ENCODE results near the gene BCL2L13. TPM values are rescaled to one million over a fixed set of nuclear protein-coding genes. Genes with fewer than 3 reads are reported as not detected.
A peak's percentile ranks its signal among the peaks of the same experiment; 100 is the strongest.

Gene BCL2L13
- total RNA-seq, 1 experiment from 2014 or later = 52.9 TPM

DNA sequence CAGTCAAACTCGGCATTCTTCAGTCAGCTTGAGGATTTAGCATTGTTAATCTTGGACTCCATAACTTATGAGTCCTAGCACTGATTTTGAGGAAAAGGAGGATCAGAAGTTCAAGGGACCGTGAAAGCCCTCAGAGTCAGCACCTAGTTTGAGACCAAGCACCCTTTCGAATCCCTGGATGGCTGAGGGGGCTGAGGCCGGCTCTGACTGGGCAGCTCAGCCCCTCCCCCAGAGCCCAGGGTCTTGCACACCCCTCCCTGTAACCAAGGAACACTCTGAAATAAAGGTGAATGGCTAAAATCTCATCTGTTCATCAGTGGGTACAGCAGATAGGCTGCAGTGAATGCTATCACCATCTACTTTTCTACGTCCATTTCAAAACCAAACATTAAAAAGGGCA, 48.0 kb upstream of the BCL2L13 start:
- Histone ChIP-seq H3K27me3 (replicated peaks; ENCODE audit: insufficient read depth, low read depth, low read length, poor library complexity) (no peaks in the 10 kb centered on the region), H3K4me1 (ENCODE audit: insufficient read depth, low read length, poor library complexity, severe bottlenecking) (no peaks in the 10 kb centered on the region), H3K27ac (ENCODE audit: low read depth, low read length, poor library complexity, severe bottlenecking) (peak overlapping the region; percentile 18), H3K4me3 (ENCODE audit: low read depth, low read length, poor library complexity, severe bottlenecking) (no peak overlapping the region), H3K9me3 (ENCODE audit: low read depth, low read length, poor library complexity, severe bottlenecking) (no peaks in the 10 kb centered on the region), H3K36me3 (ENCODE audit: insufficient read depth, low read length, poor library complexity, severe bottlenecking) (peaks cover 30% of the 10 kb centered on the region)
- intact Hi-C loops (cut with micrococcal nuclease; ENCODE audit: unreplicated experiment) = no loop called here
- BruUV-seq (replicated peaks) = no TSS peak
- TF ChIP-seq EZH2 (IDR thresholded peaks at IDR 0.05; ENCODE audit: borderline replicate concordance, low read depth, low read length, poor library complexity, severe bottlenecking) = no peak
- TF ChIP-seq, protein P1, sequence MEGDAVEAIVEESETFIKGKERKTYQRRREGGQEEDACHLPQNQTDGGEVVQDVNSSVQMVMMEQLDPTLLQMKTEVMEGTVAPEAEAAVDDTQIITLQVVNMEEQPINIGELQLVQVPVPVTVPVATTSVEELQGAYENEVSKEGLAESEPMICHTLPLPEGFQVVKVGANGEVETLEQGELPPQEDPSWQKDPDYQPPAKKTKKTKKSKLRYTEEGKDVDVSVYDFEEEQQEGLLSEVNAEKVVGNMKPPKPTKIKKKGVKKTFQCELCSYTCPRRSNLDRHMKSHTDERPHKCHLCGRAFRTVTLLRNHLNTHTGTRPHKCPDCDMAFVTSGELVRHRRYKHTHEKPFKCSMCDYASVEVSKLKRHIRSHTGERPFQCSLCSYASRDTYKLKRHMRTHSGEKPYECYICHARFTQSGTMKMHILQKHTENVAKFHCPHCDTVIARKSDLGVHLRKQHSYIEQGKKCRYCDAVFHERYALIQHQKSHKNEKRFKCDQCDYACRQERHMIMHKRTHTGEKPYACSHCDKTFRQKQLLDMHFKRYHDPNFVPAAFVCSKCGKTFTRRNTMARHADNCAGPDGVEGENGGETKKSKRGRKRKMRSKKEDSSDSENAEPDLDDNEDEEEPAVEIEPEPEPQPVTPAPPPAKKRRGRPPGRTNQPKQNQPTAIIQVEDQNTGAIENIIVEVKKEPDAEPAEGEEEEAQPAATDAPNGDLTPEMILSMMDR (conservative IDR thresholded peaks at IDR 0.05; ENCODE audit: low read depth, low read length) = no peak
- DNase-seq (ENCODE audit: low spot score) = no peak
- ChIA-PET CTCF (no interaction called here), POLR2A (ENCODE audit: low non-redundant PET) (no interaction called here)

DNA sequence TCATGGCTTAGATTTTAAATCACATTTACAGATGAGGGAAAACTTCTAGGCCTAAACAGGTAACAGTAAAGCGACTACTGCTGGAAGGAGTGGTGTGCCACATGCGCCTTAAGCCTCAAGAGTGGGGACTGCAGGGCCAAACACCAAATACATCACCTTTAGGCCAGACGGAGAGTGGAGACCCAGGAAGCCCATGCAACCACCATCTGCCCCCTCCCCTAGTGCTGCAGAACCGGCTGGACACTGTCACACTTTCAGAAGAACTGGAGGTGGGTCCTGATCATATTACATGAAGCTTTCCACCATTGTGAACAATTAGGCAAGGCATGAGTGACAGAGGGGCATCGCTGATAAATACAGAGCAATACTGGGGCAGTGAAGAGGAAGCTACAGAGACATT, 46.4 kb upstream of the BCL2L13 start:
- DNase-seq (ENCODE audit: low spot score) = no peak
- Histone ChIP-seq H3K4me3 (ENCODE audit: low read depth, low read length, poor library complexity, severe bottlenecking) (no peak overlapping the region), H3K27ac (ENCODE audit: low read depth, low read length, poor library complexity, severe bottlenecking) (no peak overlapping the region), H3K36me3 (ENCODE audit: insufficient read depth, low read length, poor library complexity, severe bottlenecking) (peaks cover 38% of the 10 kb centered on the region), H3K4me1 (ENCODE audit: insufficient read depth, low read length, poor library complexity, severe bottlenecking) (no peaks in the 10 kb centered on the region), H3K27me3 (replicated peaks; ENCODE audit: insufficient read depth, low read depth, low read length, poor library complexity) (no peaks in the 10 kb centered on the region), H3K9me3 (ENCODE audit: low read depth, low read length, poor library complexity, severe bottlenecking) (no peaks in the 10 kb centered on the region)
- TSS peak; percentile 82 for BruUV-seq (replicated peaks)
- intact Hi-C loops (cut with micrococcal nuclease; ENCODE audit: unreplicated experiment) = no loop called here
- TF ChIP-seq EZH2 (IDR thresholded peaks at IDR 0.05; ENCODE audit: borderline replicate concordance, low read depth, low read length, poor library complexity, severe bottlenecking) = no peak
- TF ChIP-seq, protein P1 (conservative IDR thresholded peaks at IDR 0.05; ENCODE audit: low read depth, low read length) = no peak
- ChIA-PET CTCF (interaction anchor here (0.6 kb wide), 1 partner anchor 12 kb away, joined by 4 read pairs; no protein-coding TSS in a partner anchor), POLR2A (ENCODE audit: low non-redundant PET) (interaction anchor here (0.7 kb wide), 1 partner anchor 174 kb away, joined by 11 read pairs; no protein-coding TSS in a partner anchor)

DNA sequence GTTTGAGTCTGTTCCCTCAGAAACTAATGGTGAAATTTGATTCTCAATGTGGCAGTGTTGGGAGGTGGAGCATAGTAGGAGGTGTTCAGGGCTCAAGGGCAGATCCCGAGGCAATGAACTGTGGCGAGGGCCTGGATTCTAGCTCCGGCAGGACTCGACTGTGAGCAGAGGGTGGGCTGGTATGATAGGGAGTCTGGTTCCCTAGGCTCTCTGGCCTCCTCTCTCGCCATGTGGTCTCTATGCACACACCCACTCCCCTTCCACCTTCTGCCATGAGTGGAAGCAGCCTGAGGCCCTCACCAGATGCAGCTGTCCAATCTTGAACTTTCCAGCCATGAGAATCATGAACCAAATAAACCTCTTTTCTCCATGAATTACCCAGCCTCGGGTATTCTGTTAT, 42.3 kb upstream of the BCL2L13 start:
- TF ChIP-seq, protein P1 (conservative IDR thresholded peaks at IDR 0.05; ENCODE audit: low read depth, low read length) = no peak
- no peak for TF ChIP-seq EZH2 (IDR thresholded peaks at IDR 0.05; ENCODE audit: borderline replicate concordance, low read depth, low read length, poor library complexity, severe bottlenecking)
- Histone ChIP-seq H3K36me3 (ENCODE audit: insufficient read depth, low read length, poor library complexity, severe bottlenecking) (peaks cover 63% of the 10 kb centered on the region), H3K27ac (ENCODE audit: low read depth, low read length, poor library complexity, severe bottlenecking) (no peak overlapping the region), H3K4me3 (ENCODE audit: low read depth, low read length, poor library complexity, severe bottlenecking) (no peak overlapping the region), H3K27me3 (replicated peaks; ENCODE audit: insufficient read depth, low read depth, low read length, poor library complexity) (no peaks in the 10 kb centered on the region), H3K4me1 (ENCODE audit: insufficient read depth, low read length, poor library complexity, severe bottlenecking) (no peaks in the 10 kb centered on the region), H3K9me3 (ENCODE audit: low read depth, low read length, poor library complexity, severe bottlenecking) (no peaks in the 10 kb centered on the region)
- intact Hi-C loops (cut with micrococcal nuclease; ENCODE audit: unreplicated experiment) = no loop called here
- POLR2A ChIA-PET (ENCODE audit: low non-redundant PET) = no interaction called here
- no peak for DNase-seq (ENCODE audit: low spot score)
- BruUV-seq (replicated peaks) = no TSS peak
- CTCF ChIA-PET = no interaction called here
